GM12891 (cell line): Measurements from ENCODE around the gene TMCO4.

Experiments used
- POLR2A ChIP-seq: IDR thresholded peaks from 2 replicates; pipeline ENCODE4 v1.6.1; 2011; ENCODE audit warnings: low read depth, low read length, control low read depth
- POLR2AphosphoS5 ChIP-seq: IDR thresholded peaks from 2 replicates; pipeline ENCODE4 v1.6.1; 2011; ENCODE audit warnings: low read depth, low read length, control low read depth
- TAF1 ChIP-seq: IDR thresholded peaks from 2 replicates; pipeline ENCODE4 v1.6.1; 2011; ENCODE audit warnings: low read depth, low read length, control low read depth

DNA sequence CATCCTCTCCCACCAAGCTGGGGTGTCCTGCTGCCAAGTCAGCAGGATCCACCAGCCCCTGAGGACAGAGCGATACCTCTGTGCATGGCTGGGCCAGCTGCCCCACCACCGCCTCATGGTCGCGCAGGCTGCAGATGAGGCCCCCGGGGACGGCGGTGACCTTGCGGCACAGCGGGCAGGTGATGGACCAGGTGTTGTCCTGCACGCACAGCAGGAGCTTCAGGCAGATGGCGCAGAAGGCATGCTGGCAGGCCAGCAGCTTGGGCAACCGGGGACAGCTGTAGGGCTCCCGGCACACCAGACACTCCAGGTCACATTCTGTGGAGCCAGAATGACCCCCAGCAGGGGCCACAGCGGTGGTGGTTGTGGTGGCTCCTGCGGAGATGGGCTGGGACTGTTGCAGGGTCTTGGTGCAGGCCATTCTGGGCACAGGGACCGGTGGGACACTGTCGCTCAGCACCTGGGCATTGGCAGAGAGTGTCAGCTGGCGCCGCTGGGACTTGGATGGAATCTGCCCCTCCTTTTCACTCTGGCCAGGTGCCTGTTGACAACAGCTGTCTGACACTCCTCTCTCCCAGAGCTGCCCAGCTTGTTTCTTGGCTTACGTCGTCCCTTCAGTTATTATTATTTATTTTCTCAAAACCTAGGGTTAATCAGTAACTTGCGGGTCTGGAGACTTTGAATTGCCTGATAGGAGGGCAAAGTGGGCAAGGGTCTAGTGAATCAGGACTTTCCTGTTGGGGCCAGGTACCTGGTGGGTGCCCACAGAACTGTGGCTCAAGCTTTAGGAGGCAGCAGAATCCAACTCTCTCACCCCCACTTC lies 15.2 kb upstream of the TMCO4 start, which contains the start of gene RNF186:
- TF ChIP-seq POLR2AphosphoS5 (no peak), POLR2A (no peak), TAF1 (no peak)
